ENCODE measurements around the gene LTBP4. TPM values are rescaled to one million over a fixed set of nuclear protein-coding genes. Genes with fewer than 3 reads are reported as not detected.

Gene LTBP4
- total RNA-seq, 1 donor from 2014 or later, result 24.7 TPM

DNA sequence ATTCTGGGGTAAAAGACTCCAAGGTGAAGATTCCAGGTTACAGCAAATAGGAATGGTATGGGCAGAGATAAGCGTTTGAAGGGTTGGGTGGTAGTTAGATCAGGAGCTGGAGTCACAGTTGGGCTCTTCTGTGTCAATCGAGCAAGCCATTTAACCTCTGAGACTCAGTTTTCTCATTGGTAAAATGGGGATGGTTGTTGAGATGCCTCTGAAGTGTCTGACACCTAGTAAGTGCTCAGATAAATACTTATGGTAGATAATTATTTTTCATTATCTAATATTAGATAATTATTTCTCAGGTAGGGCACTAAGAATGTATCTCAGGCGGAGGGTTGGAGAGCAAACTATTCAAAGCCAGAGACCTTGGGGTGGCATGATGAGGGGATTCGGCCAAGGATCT is 7.8 kb downstream of the LTBP4 start:
- Mint-ChIP-seq H3K4me1 (peaks cover 36% of the 10 kb centered on the region), H3K36me3 (peaks cover 29% of the 10 kb centered on the region), H3K27ac (no peak overlapping the region), H3K4me3 (peak overlapping the region; percentile 58), H3K27me3 (ENCODE audit: insufficient read depth, low read depth) (peaks cover 48% of the 10 kb centered on the region), H3K9me3 (peaks cover 5% of the 10 kb centered on the region)
- Histone ChIP-seq H2AFZ (replicated peaks) (no peak overlapping the region), H3K79me2 (ENCODE audit: low read depth) (no peaks in the 10 kb centered on the region), H3K4me3 (peak overlapping the region; percentile 52), H3K9ac (no peak overlapping the region), H3F3A (ENCODE audit: low read depth) (peaks cover 43% of the 10 kb centered on the region), H3K36me3 (no peaks in the 10 kb centered on the region), H3K9me3 (ENCODE audit: low read depth) (no peaks in the 10 kb centered on the region), H3K27me3 (peaks cover 90% of the 10 kb centered on the region), H3K4me2 (peak overlapping the region; percentile 85), H3K27ac (no peak overlapping the region), H4K20me1 (ENCODE audit: low read depth) (peaks cover 46% of the 10 kb centered on the region), H3K4me1 (peaks cover 18% of the 10 kb centered on the region)
- DNase-seq (ENCODE audit: low spot score), result no peak
- no peak for TF ChIP-seq EZH2 (IDR thresholded peaks at IDR 0.05)
- TF ChIP-seq EZH2phosphoT487 (IDR thresholded peaks at IDR 0.05), result no peak

DNA sequence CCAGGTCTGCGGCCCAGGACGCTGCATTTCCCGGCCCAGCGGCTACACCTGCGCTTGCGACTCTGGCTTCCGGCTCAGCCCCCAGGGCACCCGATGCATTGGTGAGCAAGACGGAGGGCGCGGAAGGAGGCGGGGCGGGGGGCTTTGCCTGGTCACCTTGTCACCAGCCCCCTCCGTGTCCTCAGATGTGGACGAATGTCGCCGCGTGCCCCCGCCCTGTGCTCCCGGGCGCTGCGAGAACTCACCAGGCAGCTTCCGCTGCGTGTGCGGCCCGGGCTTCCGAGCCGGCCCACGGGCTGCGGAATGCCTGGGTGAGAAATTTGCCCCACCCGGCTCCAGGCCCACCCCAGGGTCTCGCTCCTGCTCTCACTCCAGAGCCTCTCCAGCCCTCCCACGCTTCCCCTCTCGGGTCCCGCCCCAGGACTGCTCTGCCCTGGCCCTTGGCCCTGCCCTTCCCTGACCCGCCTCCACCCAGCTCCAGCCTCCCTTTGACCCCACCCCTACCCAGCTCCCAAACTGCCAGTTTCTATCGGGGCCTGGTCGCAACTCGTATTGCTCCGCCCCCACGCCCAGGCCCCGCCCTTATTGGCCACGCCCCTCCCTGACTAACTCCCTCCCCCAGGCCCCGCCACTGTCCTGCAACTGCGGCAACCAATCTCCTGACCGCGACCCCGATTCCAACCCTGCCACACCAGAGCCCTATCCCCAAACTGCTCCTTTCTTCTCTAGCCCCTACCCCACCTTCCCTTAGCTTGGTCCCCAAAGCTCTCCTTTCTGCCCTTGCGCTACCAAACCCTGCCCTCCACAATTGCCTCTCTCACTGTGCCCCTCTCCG is 8.6 kb downstream of the LTBP4 start:
- Histone ChIP-seq H3K27me3 (peaks cover 83% of the 10 kb centered on the region), H3K4me3 (peak overlapping the region; percentile 52), H3F3A (ENCODE audit: low read depth) (peaks cover 45% of the 10 kb centered on the region), H3K9me3 (ENCODE audit: low read depth) (no peaks in the 10 kb centered on the region), H2AFZ (replicated peaks) (no peak overlapping the region), H3K4me1 (peaks cover 18% of the 10 kb centered on the region), H4K20me1 (ENCODE audit: low read depth) (peaks cover 43% of the 10 kb centered on the region), H3K27ac (no peak overlapping the region), H3K4me2 (peak overlapping the region; percentile 85), H3K9ac (no peak overlapping the region), H3K36me3 (no peaks in the 10 kb centered on the region), H3K79me2 (ENCODE audit: low read depth) (no peaks in the 10 kb centered on the region)
- Mint-ChIP-seq H3K27me3 (ENCODE audit: insufficient read depth, low read depth) (peaks cover 43% of the 10 kb centered on the region), H3K4me1 (peaks cover 38% of the 10 kb centered on the region), H3K4me3 (peak overlapping the region; percentile 51), H3K9me3 (peaks cover 5% of the 10 kb centered on the region), H3K36me3 (peaks cover 30% of the 10 kb centered on the region), H3K27ac (no peak overlapping the region)
- TF ChIP-seq EZH2phosphoT487 (IDR thresholded peaks at IDR 0.05), result peak; percentile 41
- TF ChIP-seq, protein P1, sequence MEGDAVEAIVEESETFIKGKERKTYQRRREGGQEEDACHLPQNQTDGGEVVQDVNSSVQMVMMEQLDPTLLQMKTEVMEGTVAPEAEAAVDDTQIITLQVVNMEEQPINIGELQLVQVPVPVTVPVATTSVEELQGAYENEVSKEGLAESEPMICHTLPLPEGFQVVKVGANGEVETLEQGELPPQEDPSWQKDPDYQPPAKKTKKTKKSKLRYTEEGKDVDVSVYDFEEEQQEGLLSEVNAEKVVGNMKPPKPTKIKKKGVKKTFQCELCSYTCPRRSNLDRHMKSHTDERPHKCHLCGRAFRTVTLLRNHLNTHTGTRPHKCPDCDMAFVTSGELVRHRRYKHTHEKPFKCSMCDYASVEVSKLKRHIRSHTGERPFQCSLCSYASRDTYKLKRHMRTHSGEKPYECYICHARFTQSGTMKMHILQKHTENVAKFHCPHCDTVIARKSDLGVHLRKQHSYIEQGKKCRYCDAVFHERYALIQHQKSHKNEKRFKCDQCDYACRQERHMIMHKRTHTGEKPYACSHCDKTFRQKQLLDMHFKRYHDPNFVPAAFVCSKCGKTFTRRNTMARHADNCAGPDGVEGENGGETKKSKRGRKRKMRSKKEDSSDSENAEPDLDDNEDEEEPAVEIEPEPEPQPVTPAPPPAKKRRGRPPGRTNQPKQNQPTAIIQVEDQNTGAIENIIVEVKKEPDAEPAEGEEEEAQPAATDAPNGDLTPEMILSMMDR (IDR thresholded peaks at IDR 0.05), result no peak
- peak; percentile 94 for DNase-seq (ENCODE audit: low spot score)

DNA sequence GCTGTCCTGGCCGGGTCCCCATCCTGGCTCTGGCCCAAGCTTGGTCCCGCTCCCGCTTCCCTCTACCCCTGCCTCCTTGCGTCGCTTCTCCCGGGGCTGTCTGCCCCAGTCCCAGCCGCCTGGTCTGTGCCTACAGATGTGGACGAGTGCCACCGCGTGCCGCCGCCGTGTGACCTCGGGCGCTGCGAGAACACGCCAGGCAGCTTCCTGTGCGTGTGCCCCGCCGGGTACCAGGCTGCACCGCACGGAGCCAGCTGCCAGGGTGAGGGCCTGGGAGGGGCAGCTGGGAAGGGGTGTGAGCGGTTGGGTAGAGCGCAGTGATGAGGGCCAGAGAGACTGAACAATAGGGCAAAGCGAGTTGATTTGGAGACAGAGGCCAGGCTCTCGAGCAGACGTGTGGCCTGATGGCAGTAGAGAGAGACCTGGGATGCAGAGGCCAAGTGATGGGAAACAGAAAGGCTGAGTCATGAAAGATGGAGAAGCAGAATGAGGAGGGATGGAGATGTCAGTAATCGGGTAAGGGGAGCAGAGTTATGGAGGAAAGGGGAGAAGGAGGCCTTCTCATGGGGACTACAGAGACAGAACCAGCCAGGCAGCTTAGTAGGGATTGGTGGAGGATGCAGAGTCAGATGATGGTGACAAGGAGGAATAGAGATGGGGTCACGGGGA is 9.4 kb downstream of the LTBP4 start:
- peaks cover 5% of the 10 kb centered on the region for H3K9me3 Mint-ChIP-seq
- H3K27me3 Mint-ChIP-seq (ENCODE audit: insufficient read depth, low read depth), result peaks cover 43% of the 10 kb centered on the region
- Histone ChIP-seq H3K27ac (no peak overlapping the region), H3K79me2 (ENCODE audit: low read depth) (no peaks in the 10 kb centered on the region), H4K20me1 (ENCODE audit: low read depth) (peaks cover 36% of the 10 kb centered on the region), H3K4me2 (peak overlapping the region; percentile 85), H3K36me3 (peaks cover 3% of the 10 kb centered on the region), H3F3A (ENCODE audit: low read depth) (peaks cover 41% of the 10 kb centered on the region), H3K4me1 (peaks cover 18% of the 10 kb centered on the region), H3K4me3 (peak overlapping the region; percentile 52), H3K9me3 (ENCODE audit: low read depth) (no peaks in the 10 kb centered on the region), H3K9ac (no peak overlapping the region), H2AFZ (replicated peaks) (no peak overlapping the region), H3K27me3 (peaks cover 75% of the 10 kb centered on the region)
- no peak for TF ChIP-seq EZH2 (IDR thresholded peaks at IDR 0.05)
- TF ChIP-seq, protein P1 (IDR thresholded peaks at IDR 0.05), result no peak
- TF ChIP-seq EZH2phosphoT487 (IDR thresholded peaks at IDR 0.05), result no peak
- H3K4me3 Mint-ChIP-seq, result peak overlapping the region; percentile 51
- no peak overlapping the region for H3K27ac Mint-ChIP-seq
- peaks cover 33% of the 10 kb centered on the region for H3K36me3 Mint-ChIP-seq
- DNase-seq (ENCODE audit: low spot score), result peak; percentile 43
- H3K4me1 Mint-ChIP-seq, result peaks cover 39% of the 10 kb centered on the region
